Testis (tissue), 2 donors: ENCODE measurements around the gene TMOD4.

ENCODE experiments used
- POLR2A ChIP-seq: fragments of 450-650 bp; IDR thresholded peaks from one replicate; pipeline ENCODE4 v1.6.1; 2017; ENCODE audit warnings: antibody characterized with exemption, mild to moderate bottlenecking, moderate library complexity
- TF ChIP-seq, protein P1 (sequence below), 3 experiments: fragments of 450-650 bp in 2 of 3; fragments of 200-600 bp in 1 of 3; sonication (generic) in 1 of 3; IDR thresholded peaks; one replicate each; pipeline ENCODE4 v1.5.1; 2016 to 2019; ENCODE audit warnings: antibody characterized with exemption in 3 of 3, mild to moderate bottlenecking in 2 of 3, moderate library complexity in 1 of 3

- TF ChIP-seq, protein P1, sequence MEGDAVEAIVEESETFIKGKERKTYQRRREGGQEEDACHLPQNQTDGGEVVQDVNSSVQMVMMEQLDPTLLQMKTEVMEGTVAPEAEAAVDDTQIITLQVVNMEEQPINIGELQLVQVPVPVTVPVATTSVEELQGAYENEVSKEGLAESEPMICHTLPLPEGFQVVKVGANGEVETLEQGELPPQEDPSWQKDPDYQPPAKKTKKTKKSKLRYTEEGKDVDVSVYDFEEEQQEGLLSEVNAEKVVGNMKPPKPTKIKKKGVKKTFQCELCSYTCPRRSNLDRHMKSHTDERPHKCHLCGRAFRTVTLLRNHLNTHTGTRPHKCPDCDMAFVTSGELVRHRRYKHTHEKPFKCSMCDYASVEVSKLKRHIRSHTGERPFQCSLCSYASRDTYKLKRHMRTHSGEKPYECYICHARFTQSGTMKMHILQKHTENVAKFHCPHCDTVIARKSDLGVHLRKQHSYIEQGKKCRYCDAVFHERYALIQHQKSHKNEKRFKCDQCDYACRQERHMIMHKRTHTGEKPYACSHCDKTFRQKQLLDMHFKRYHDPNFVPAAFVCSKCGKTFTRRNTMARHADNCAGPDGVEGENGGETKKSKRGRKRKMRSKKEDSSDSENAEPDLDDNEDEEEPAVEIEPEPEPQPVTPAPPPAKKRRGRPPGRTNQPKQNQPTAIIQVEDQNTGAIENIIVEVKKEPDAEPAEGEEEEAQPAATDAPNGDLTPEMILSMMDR (IDR thresholded peaks at IDR 0.05), result no peak
- no peak for TF ChIP-seq POLR2A
Measured at GRCh38 chr1:151199873-151200581, 24.2 kb upstream of the TMOD4 start.
